ENCODE measurements around the gene ARL15. TPM values are rescaled to one million over a fixed set of nuclear protein-coding genes. Genes with fewer than 3 reads are reported as not detected.
"Not testable (repeated sequence)": the region's sequence is repeated elsewhere in the genome, so short reads cannot be mapped to it uniquely, and the experiment has no call there.

The ARL15 gene
- total RNA-seq, 2 experiments from 2014 or later: 5.7 to 6.3 TPM

DNA sequence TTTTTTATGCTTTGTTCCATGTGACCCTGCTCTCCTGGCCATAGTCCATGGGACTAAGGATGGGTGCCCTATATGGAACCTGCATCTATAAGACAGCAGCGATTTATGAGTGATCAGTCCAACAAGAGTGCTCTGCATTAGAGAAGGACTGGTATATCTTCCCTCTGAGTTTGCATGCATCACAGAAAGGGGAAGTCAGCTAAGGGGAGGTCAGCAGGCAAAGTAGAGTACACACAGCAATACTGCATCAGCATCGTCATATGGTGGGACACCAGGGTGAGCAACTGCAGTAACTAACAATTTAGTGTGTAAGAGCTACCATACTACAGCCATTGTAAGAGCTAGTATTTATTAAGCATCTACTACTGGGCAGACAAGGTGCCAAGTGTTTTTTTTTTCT, 438.6 kb downstream of the ARL15 start:
- ChIA-PET POLR2A (no interaction called here), CTCF (no interaction called here)
- Mint-ChIP-seq H3K4me3 (no peak overlapping the region), H3K27me3 (peaks cover 8% of the 10 kb centered on the region), H3K36me3 (ENCODE audit: low read depth) (no peaks in the 10 kb centered on the region), H3K27ac (no peak overlapping the region), H3K9me3 (peaks cover 8% of the 10 kb centered on the region), H3K4me1 (ENCODE audit: low read depth) (no peaks in the 10 kb centered on the region)
- DNase-seq: no peak
- intact Hi-C loops (cut with micrococcal nuclease): no loop called here
- ATAC-seq: no peak
- TF ChIP-seq, protein P1, sequence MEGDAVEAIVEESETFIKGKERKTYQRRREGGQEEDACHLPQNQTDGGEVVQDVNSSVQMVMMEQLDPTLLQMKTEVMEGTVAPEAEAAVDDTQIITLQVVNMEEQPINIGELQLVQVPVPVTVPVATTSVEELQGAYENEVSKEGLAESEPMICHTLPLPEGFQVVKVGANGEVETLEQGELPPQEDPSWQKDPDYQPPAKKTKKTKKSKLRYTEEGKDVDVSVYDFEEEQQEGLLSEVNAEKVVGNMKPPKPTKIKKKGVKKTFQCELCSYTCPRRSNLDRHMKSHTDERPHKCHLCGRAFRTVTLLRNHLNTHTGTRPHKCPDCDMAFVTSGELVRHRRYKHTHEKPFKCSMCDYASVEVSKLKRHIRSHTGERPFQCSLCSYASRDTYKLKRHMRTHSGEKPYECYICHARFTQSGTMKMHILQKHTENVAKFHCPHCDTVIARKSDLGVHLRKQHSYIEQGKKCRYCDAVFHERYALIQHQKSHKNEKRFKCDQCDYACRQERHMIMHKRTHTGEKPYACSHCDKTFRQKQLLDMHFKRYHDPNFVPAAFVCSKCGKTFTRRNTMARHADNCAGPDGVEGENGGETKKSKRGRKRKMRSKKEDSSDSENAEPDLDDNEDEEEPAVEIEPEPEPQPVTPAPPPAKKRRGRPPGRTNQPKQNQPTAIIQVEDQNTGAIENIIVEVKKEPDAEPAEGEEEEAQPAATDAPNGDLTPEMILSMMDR (IDR thresholded peaks at IDR 0.05): no peak

DNA sequence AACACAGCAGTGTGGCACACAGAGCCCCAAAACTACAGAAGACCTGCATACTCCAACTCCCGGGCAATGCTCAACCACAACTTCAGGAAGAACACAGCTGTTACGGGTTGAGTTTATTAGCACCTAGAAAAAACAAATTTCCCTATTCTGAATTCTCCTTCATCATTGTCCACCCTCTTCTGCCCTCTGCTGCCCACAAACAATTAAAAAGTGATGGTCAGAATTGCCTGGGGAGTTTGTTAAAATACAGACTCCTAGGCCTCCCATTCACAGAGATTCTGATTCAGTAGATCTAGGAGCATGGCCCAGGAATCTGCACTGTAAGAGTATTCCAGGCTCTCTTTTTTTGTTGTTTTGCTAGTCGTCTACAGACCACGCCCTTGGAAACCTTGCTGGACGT, 439.3 kb downstream of the ARL15 start:
- ATAC-seq: no peak
- no peak overlapping the region for H3K27ac Mint-ChIP-seq
- no peak for DNase-seq
- H3K27me3 Mint-ChIP-seq: peaks cover 8% of the 10 kb centered on the region
- POLR2A ChIA-PET: no interaction called here
- CTCF ChIA-PET: no interaction called here
- H3K9me3 Mint-ChIP-seq: peaks cover 8% of the 10 kb centered on the region
- H3K36me3 Mint-ChIP-seq (ENCODE audit: low read depth): no peaks in the 10 kb centered on the region
- H3K4me1 Mint-ChIP-seq (ENCODE audit: low read depth): no peaks in the 10 kb centered on the region
- TF ChIP-seq, protein P1 (IDR thresholded peaks at IDR 0.05): no peak
- no peak overlapping the region for H3K4me3 Mint-ChIP-seq
- intact Hi-C loops (cut with micrococcal nuclease): no loop called here

DNA sequence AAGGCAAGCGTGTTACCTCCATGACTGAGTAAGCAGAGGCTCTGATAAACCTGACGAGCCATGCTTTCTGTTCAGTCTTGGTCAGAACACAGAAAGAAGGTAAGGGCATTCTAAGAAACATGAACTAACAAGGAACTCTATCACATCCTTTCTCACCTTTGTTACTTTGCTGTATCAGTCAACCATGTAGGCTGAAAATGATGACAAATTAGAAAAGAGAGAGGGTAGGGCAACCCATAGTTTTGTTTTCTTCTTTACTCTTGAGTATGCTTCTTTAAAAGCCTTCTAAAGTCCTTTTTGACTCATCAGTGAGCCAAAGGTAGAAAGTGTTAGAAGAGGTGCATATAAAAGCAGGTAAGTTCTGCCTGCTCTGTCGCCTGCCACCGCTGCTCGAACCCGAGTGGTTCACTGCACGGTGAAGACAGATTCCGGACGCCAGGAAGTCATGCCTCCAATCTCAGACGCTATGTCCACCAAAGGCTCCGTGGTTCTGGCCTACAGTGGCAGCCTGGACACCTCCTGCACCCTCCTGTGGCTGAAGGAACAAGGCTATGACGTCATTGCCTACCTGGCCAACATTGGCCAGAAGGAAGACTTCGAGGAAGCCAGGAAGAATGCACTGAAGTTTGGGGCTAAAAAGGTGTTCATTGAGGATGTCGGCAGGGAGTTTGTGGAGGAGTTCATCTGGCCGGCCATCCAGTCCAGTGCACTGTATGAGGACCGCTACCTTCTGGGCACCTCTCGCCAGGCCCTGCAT, 451.5 kb downstream of the ARL15 start:
- H3K27ac Mint-ChIP-seq: no peak overlapping the region
- no peak overlapping the region for H3K4me3 Mint-ChIP-seq
- CTCF ChIA-PET: no interaction called here
- no peaks in the 10 kb centered on the region for H3K4me1 Mint-ChIP-seq (ENCODE audit: low read depth)
- peaks cover 6% of the 10 kb centered on the region for H3K9me3 Mint-ChIP-seq
- DNase-seq (no peak), ATAC-seq (no peak)
- H3K36me3 Mint-ChIP-seq (ENCODE audit: low read depth): peaks cover 5% of the 10 kb centered on the region
- intact Hi-C loops (cut with micrococcal nuclease): no loop called here
- H3K27me3 Mint-ChIP-seq: peaks cover 7% of the 10 kb centered on the region
- POLR2A ChIA-PET: interaction anchor here (0.6 kb wide), 1 partner anchor 34 kb away, joined by 4 read pairs; no protein-coding TSS in a partner anchor
- TF ChIP-seq, protein P1 (IDR thresholded peaks at IDR 0.05): no peak

DNA sequence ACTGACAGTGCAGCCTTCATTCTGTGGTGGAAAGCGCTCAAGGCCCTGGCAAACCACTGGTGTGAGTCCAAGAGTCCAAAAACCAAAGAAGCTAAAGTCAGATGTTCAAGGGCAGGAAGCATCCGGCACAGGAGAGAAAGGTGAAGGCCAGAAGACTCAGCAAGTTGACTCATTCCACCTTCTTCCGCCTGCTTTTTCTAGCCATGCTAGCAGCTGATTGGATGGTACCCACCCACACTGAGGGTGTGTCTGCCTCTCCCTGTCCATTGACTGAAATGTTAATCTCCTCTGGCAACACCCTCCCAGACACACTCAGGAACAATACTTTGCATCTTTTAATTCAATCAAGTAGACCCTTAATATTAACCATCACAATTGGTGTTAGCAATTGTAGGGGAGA, 453.9 kb downstream of the ARL15 start:
- TF ChIP-seq, protein P1 (IDR thresholded peaks at IDR 0.05): no peak
- ChIA-PET CTCF (no interaction called here), POLR2A (no interaction called here)
- Mint-ChIP-seq H3K4me1 (ENCODE audit: low read depth) (no peaks in the 10 kb centered on the region), H3K36me3 (ENCODE audit: low read depth) (peaks cover 5% of the 10 kb centered on the region), H3K27ac (no peak overlapping the region), H3K4me3 (no peak overlapping the region), H3K27me3 (peaks cover 7% of the 10 kb centered on the region), H3K9me3 (peaks cover 11% of the 10 kb centered on the region)
- intact Hi-C loops (cut with micrococcal nuclease): no loop called here
- no peak for ATAC-seq
- no peak for DNase-seq

GRCh38 chr5:53836851-53837430, 473.4 kb downstream of the ARL15 start:
- POLR2A ChIA-PET; H3K27me3 Mint-ChIP-seq; H3K4me3 Mint-ChIP-seq; H3K27ac Mint-ChIP-seq; H3K36me3 Mint-ChIP-seq (ENCODE audit: low read depth); intact Hi-C loops (cut with micrococcal nuclease); ATAC-seq; H3K4me1 Mint-ChIP-seq (ENCODE audit: low read depth); DNase-seq; H3K9me3 Mint-ChIP-seq; CTCF ChIA-PET: not testable (repeated sequence)

Measured in activated CD8-positive, alpha-beta T cell treated with anti-CD3 and anti-CD28 coated beads for 36 hours (primary cell).